Psoas muscle (tissue), 8 donors: ENCODE measurements around the gene APPL2. TPM values are rescaled to one million over a fixed set of nuclear protein-coding genes. Genes with fewer than 3 reads are reported as not detected.

Source experiments
- ATAC-seq, 4 donors: fragments of 200-7000 bp; cut with Tn5 transposase; one replicate each; pipeline ENCODE4 v1.9.1; 2020; ENCODE audit warnings: moderate library complexity in 3 of 4, mild to moderate bottlenecking in 2 of 4
- DNase-seq, 2 donors: peaks; one replicate each; pipeline ENCODE4 v3.0.0-alpha.2; 2020
- H3K27ac ChIP-seq: fragments of 200-600 bp; one replicate; pipeline ENCODE4 v1.8.0; 2022
- H3K27me3 ChIP-seq, 3 donors: fragments of 200-600 bp in 1 of 3; one replicate each; pipeline versions ENCODE4 v1.6.1 to v1.8.0; 2013 to 2022; ENCODE audit warnings: low read length in 2 of 3, mild to moderate bottlenecking in 2 of 3, moderate library complexity in 1 of 3; ENCODE audit not compliant: insufficient read depth in 3 of 3
- H3K36me3 ChIP-seq, 2 donors: fragments of 200-600 bp in 1 of 2; one replicate each; pipeline versions ENCODE4 v1.6.1 to v1.8.0; 2013 to 2022; ENCODE audit warnings: low read depth in 1 of 2, mild to moderate bottlenecking in 1 of 2, moderate library complexity in 1 of 2; ENCODE audit not compliant: insufficient read depth in 1 of 2
- H3K4me1 ChIP-seq: fragments of 200-600 bp; one replicate; pipeline ENCODE4 v1.8.0; 2022
- H3K4me3 ChIP-seq: fragments of 200-600 bp; one replicate; pipeline ENCODE4 v1.8.0; 2022; ENCODE audit warnings: mild to moderate bottlenecking
- H3K9me3 ChIP-seq: fragments of 200-600 bp; one replicate; pipeline ENCODE4 v1.8.0; 2022
- CTCF ChIP-seq: fragments of 200-600 bp; IDR thresholded peaks from one replicate; pipeline ENCODE4 v1.8.0; 2022; ENCODE audit warnings: antibody characterized with exemption
- WGBS, 3 donors: extraction: QIAGEN DNeasy Blood & Tissue Kit; methylation state at CpG; one replicate each; pipeline versions ENCODE4 v1.1.6 to v1.1.7; 2013; 5-methylcytosine and 5-hydroxymethylcytosine counted together
- intact Hi-C, 2 donors: fragments of 100-400 bp; cut with DNase I; formaldehyde crosslinking; loops; one replicate each; pipeline versions ENCODE4 v1.11.0 to v1.14.2; 2022
- polyA plus RNA-seq, 3 donors: library from polyadenylated mRNA; stranded (reverse); fragments of 200-250 nt; gene quantifications; one replicate each; pipeline ENCODE4 v1.2.3, GENCODE V29; 2013
- total RNA-seq, 4 donors: library from RNA; stranded (reverse); fragmentation: NEBNext Ultra II Directional in 2 of 4; extraction: Animal tissue kit (Norgen Biotek cat#: 25700) in 2 of 4; gene quantifications; one replicate each; pipeline versions ENCODE4 v1.2.1 to v1.2.4, GENCODE V29; 2021 to 2023
- donor health status: healthy with polysubstance abuse.
- donor health status: DM: no; HTN: no; CAD: no; lungs with moderate emphysema.
- donor health status: Bipolar disorder and iron deficiency.
- donor health status: healthy.
- donor health status: DM: yes; HTN: yes; CAD: no.
- donor health status: DM: no; HTN: no; CAD: no.
- donor health status: DM: no; HTN: no; CAD: no.
- donor health status: DM: yes; HTN: yes; CAD: no.

Gene APPL2
- total and polyA plus RNA-seq, 7 donors = 7.3 to 14.8 (median 10.4) TPM

- intact Hi-C loops = no loop called here
- peaks cover 0 to 53% of the 10 kb centered on the region in 2 donors for H3K36me3 ChIP-seq
- ATAC-seq = peak in 3 of 4 donors; percentile 36 to 38 (median 36)
These were observed 15.6 kb downstream of the APPL2 start for GRCh38 chr12:105220150-105220928.

GRCh38 chr12:105219261-105220028 lies 16.5 kb downstream of the APPL2 start:
- Histone ChIP-seq H3K27ac (no peak overlapping the region), H3K4me3 (no peak overlapping the region), H3K4me1 (peaks cover 24% of the 10 kb centered on the region), H3K36me3 (peaks cover 0 to 60% of the 10 kb centered on the region in 2 donors), H3K27me3 (no peaks in the 10 kb centered on the region), H3K9me3 (no peaks in the 10 kb centered on the region)
- intact Hi-C loops = no loop called here
- no peak for TF ChIP-seq CTCF
- DNase-seq (no peak), ATAC-seq (no peak)
- WGBS, 3 donors = 61 to 73% (median 63%) methylated on average over 4 of the region's 4 CpGs

More at GRCh38 chr12:105220150-105220928, 15.6 kb downstream of the APPL2 start:
- Histone ChIP-seq H3K27me3 (no peaks in the 10 kb centered on the region), H3K9me3 (no peaks in the 10 kb centered on the region), H3K4me1 (peaks cover 32% of the 10 kb centered on the region), H3K27ac (no peak overlapping the region), H3K4me3 (no peak overlapping the region)
- TF ChIP-seq CTCF = no peak
- 71 to 90% (median 75%) methylated on average over 6 of the region's 6 CpGs for WGBS, 3 donors
- DNase-seq = no peak

GRCh38 chr12:105218434-105218833 lies 17.5 kb downstream of the APPL2 start:
- H3K9me3 ChIP-seq = no peaks in the 10 kb centered on the region
- DNase-seq = peak; percentile 23 to 60
- H3K4me3 ChIP-seq = no peak overlapping the region
- no peak for TF ChIP-seq CTCF
- WGBS, 3 donors = 34 to 44% (median 44%) methylated on average over 7 of the region's 7 CpGs
- peaks cover 21% of the 10 kb centered on the region for H3K4me1 ChIP-seq
- intact Hi-C loops = no loop called here
- peak overlapping the region; percentile 26 for H3K27ac ChIP-seq
- H3K27me3 ChIP-seq = no peaks in the 10 kb centered on the region
- H3K36me3 ChIP-seq = peaks cover 0 to 65% of the 10 kb centered on the region in 2 donors
- ATAC-seq = peak; percentile 36 to 77 (median 64)

- intact Hi-C loops = no loop called here
- peaks cover 0 to 73% of the 10 kb centered on the region in 2 donors for H3K36me3 ChIP-seq
- no peak for TF ChIP-seq CTCF
- H3K4me3 ChIP-seq = no peak overlapping the region
- DNase-seq (no peak), ATAC-seq (no peak)
- H3K4me1 ChIP-seq = peaks cover 11% of the 10 kb centered on the region
- no peak overlapping the region for H3K27ac ChIP-seq
- WGBS, 3 donors = 80 to 82% (median 82%) methylated on average over 9 of the region's 9 CpGs
- no peaks in the 10 kb centered on the region for H3K27me3 ChIP-seq
- H3K9me3 ChIP-seq = no peaks in the 10 kb centered on the region
These were observed 21.2 kb downstream of the APPL2 start for GRCh38 chr12:105214670-105215375.
